Left lung (tissue), 10 donors: ENCODE results near the gene SVIL. TPM values are rescaled to one million over a fixed set of nuclear protein-coding genes. Genes with fewer than 3 reads are reported as not detected.
"Not testable (repeated sequence)": the region's sequence is repeated elsewhere in the genome, so short reads cannot be mapped to it uniquely, and the experiment has no call there.

Source experiments
- ATAC-seq: fragments of 200-7000 bp; cut with Tn5 transposase; one replicate; pipeline ENCODE4 v1.9.1; 2020; ENCODE audit warnings: moderate library complexity
- DNase-seq, 4 donors: peaks; one replicate each; pipeline ENCODE4 v3.0.0-alpha.2; 2013 to 2020
- H3K27ac ChIP-seq, 2 donors: fragments of 200-600 bp; sonication (generic) in 1 of 2; one replicate each; pipeline versions ENCODE4 v1.5.0 to v1.8.0; 2020 to 2021
- H3K27me3 ChIP-seq, 2 donors: fragments of 200-600 bp; sonication (generic) in 1 of 2; one replicate each; pipeline versions ENCODE4 v1.5.0 to v1.8.0; 2020 to 2021
- H3K36me3 ChIP-seq, 2 donors: fragments of 200-600 bp; sonication (generic) in 1 of 2; one replicate each; pipeline versions ENCODE4 v1.5.0 to v1.8.0; 2020 to 2021
- H3K4me1 ChIP-seq, 2 donors: fragments of 200-600 bp; one replicate each; pipeline ENCODE4 v1.8.0; 2021
- H3K4me3 ChIP-seq, 2 donors: fragments of 200-600 bp; sonication (generic) in 1 of 2; one replicate each; pipeline versions ENCODE4 v1.5.0 to v1.8.0; 2020 to 2021; ENCODE audit warnings: mild to moderate bottlenecking in 1 of 2
- H3K9me3 ChIP-seq, 2 donors: fragments of 200-600 bp; sonication (generic) in 1 of 2; one replicate each; pipeline versions ENCODE4 v1.5.0 to v1.8.0; 2020 to 2021
- intact Hi-C, 2 donors: fragments of 100-400 bp; cut with DNase I; formaldehyde crosslinking; loops; one replicate each; pipeline versions ENCODE4 v1.11.2 to v1.14.2; 2022
- polyA plus RNA-seq, 6 donors: library from polyadenylated mRNA; unstranded; fragments of 120-200 nt; gene quantifications; one replicate each; pipeline ENCODE4 v1.2.1, GENCODE V29; 2013; ENCODE audit not compliant: insufficient read length in 6 of 6
- total RNA-seq, 2 donors: library from RNA; stranded (reverse); fragmentation: NEBNext Ultra II Directional; extraction: Animal tissue kit (Norgen Biotek cat#: 25700); gene quantifications; one replicate each; pipeline ENCODE4 v1.2.1, GENCODE V29; 2021
- TF ChIP-seq, protein P1 (sequence below), 2 donors: fragments of 200-600 bp; sonication (generic) in 1 of 2; IDR thresholded peaks; one replicate each; pipeline versions ENCODE4 v1.5.0 to v1.8.0; 2021; ENCODE audit warnings: antibody characterized with exemption in 2 of 2
- donor health status: DM: no; HTN: yes; CAD: no.
- donor health status: DM: no; HTN: no; CAD: no.

Gene SVIL
- total and polyA plus RNA-seq, 8 donors = 49.3 to 103 (median 54.9) TPM

DNA sequence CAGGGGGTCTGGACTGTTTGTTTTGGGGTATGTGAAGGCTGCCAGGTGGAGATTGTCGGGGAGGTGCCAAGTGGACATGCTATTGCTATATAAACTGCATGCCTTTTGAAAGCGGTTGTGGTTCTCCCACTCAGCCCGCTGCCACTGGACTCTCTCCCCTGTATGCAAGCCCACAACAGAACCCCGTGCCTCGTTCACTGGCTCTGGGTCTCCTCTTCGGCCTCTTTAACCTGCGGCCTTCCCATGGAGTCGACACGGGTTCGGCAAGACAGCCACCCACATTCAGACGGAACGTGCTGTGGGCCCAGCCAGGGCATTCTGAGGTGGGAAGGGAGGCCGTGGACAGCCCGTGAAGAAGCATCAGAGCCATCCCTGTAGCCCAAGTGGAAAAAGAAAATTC, 50.3 kb downstream of the SVIL start:
- Histone ChIP-seq H3K36me3 (peaks cover 0 to 5% of the 10 kb centered on the region in 2 donors), H3K4me1 (peaks cover 0 to 17% of the 10 kb centered on the region in 2 donors), H3K4me3 (no peak overlapping the region), H3K9me3 (no peaks in the 10 kb centered on the region), H3K27me3 (no peaks in the 10 kb centered on the region), H3K27ac (no peak overlapping the region)
- TF ChIP-seq, protein P1, sequence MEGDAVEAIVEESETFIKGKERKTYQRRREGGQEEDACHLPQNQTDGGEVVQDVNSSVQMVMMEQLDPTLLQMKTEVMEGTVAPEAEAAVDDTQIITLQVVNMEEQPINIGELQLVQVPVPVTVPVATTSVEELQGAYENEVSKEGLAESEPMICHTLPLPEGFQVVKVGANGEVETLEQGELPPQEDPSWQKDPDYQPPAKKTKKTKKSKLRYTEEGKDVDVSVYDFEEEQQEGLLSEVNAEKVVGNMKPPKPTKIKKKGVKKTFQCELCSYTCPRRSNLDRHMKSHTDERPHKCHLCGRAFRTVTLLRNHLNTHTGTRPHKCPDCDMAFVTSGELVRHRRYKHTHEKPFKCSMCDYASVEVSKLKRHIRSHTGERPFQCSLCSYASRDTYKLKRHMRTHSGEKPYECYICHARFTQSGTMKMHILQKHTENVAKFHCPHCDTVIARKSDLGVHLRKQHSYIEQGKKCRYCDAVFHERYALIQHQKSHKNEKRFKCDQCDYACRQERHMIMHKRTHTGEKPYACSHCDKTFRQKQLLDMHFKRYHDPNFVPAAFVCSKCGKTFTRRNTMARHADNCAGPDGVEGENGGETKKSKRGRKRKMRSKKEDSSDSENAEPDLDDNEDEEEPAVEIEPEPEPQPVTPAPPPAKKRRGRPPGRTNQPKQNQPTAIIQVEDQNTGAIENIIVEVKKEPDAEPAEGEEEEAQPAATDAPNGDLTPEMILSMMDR (IDR thresholded peaks at IDR 0.05) = no peak
- intact Hi-C loops = no loop called here
- ATAC-seq (no peak), DNase-seq (no peak)

DNA sequence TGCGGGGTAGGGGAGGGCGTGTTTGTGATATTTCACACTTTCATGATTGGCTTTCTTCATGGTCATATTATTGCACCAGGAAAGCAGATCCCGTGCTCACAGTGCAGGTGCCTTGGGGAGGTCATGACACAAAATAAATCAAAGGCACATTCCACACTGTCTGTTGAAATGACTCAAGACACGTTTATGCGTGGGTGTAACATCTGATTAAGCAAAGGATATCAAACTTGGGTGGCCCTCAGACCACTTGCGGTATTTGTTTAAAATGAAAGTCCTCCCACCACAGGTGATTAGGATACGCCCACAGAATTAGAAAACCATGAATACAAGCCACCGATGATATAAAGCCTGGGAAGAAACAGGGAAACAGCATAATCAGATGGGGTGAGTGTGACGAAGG, 51.1 kb downstream of the SVIL start:
- Histone ChIP-seq H3K27me3 (no peaks in the 10 kb centered on the region), H3K36me3 (peaks cover 0 to 7% of the 10 kb centered on the region in 2 donors), H3K4me3 (no peak overlapping the region), H3K27ac (no peak overlapping the region), H3K9me3 (no peaks in the 10 kb centered on the region), H3K4me1 (peaks cover 0 to 10% of the 10 kb centered on the region in 2 donors)
- TF ChIP-seq, protein P1 (IDR thresholded peaks at IDR 0.05) = no peak
- intact Hi-C loops = no loop called here
- DNase-seq = no peak
- ATAC-seq = no peak

DNA sequence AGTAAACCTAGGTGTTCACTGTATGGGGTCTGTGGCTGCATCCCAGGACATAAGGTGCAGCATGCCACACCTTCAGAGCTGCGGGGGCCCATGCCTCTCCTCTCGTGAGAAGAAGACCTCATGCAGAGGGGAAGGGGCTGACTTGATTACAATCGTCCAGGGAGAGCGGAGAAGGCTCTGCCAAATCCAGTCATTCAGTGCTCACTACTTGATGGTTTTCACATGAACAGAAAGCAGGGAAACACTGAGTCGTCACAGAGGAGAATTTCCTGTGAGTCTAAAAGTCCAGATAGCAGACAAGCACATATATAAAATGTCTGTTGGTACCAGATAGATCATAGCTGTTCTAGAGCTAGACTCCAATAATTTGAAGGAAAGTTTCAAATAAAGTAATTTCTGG, 52.0 kb downstream of the SVIL start:
- DNase-seq, H3K27me3 ChIP-seq, H3K36me3 ChIP-seq, H3K4me1 ChIP-seq, H3K9me3 ChIP-seq, H3K4me3 ChIP-seq, intact Hi-C loops, H3K27ac ChIP-seq: not testable (repeated sequence)
- peak; percentile 35 for ATAC-seq

DNA sequence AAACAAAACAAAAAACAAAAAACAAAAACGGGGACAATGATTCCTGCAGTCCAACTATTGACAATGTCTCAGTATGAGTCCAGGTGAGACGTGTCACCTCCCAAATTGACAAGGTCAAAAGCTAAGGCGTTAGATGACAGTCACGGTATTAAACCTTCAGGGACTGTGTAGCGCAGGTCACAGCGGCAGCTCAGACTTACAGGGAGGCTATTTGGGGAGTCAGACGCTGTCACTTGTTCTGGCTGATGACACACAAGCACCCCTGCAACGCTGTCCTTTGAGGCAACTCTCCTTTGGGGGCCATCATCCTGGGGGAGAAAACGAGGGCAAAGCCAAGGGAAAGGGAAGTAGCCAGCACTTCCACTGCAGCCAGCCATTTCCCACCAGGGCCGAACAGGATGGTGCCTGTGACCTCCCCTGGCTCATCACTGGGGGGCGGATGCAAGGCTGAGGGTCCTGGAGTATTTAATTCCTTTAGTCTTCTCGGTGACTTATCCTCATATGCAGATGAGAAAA, 55.3 kb downstream of the SVIL start:
- Histone ChIP-seq H3K9me3 (no peaks in the 10 kb centered on the region), H3K27ac (no peak overlapping the region), H3K27me3 (no peaks in the 10 kb centered on the region), H3K36me3 (peaks cover 0 to 3% of the 10 kb centered on the region in 2 donors), H3K4me1 (no peaks in the 10 kb centered on the region), H3K4me3 (no peak overlapping the region)
- ATAC-seq (no peak), DNase-seq (no peak)
- TF ChIP-seq, protein P1 (IDR thresholded peaks at IDR 0.05) = no peak
- intact Hi-C loops = no loop called here

DNA sequence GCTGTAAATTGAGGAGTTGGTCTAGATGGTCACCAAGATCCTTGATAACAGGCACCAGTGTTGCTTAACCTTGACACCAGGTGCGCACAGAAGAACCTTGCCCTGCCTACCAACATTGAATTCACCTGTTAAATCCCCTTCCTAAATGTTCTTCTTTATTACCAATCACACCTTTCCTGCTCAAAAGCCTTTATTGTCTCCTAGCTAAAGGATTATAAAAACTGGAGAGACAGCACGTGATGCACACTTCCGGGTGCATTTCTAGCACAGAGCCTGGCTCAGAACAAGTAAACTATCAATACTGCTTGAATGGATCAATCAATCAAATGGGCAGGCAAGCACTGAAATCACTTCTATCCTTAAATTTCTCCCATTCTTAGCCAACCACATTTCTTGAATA, 56.3 kb downstream of the SVIL start:
- Histone ChIP-seq H3K27me3 (no peaks in the 10 kb centered on the region), H3K27ac (no peak overlapping the region), H3K4me3 (no peak overlapping the region), H3K36me3 (peaks cover 0 to 3% of the 10 kb centered on the region in 2 donors), H3K4me1 (no peaks in the 10 kb centered on the region), H3K9me3 (no peaks in the 10 kb centered on the region)
- ATAC-seq (no peak), DNase-seq (no peak)
- intact Hi-C loops = no loop called here
- TF ChIP-seq, protein P1 (IDR thresholded peaks at IDR 0.05) = no peak

DNA sequence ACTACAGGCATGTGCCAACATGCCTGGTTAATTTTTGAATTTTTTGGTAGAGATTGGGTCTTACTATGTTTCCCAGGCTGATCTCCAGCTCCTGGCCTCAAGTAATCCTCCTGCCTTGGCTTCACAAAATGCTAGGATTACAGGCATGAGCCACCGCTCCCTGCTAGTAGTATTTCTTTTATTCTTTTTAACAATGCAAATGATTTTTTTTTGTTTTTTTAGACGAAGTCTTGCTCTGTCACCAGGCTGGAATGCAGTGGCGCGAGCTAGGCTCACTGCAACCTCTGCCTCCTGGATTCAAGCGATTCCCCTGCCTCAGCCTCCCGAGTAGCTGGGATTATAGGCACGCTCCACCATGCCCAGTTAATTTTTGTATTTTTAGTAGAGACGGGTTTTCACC, 58.1 kb downstream of the SVIL start:
- Histone ChIP-seq H3K27ac (no peak overlapping the region), H3K27me3 (no peaks in the 10 kb centered on the region), H3K9me3 (no peaks in the 10 kb centered on the region), H3K4me1 (no peaks in the 10 kb centered on the region), H3K36me3 (peaks cover 0 to 3% of the 10 kb centered on the region in 2 donors), H3K4me3 (no peak overlapping the region)
- ATAC-seq (no peak), DNase-seq (no peak)
- TF ChIP-seq, protein P1 (IDR thresholded peaks at IDR 0.05) = no peak
- intact Hi-C loops = no loop called here
